AG09309 (cell line): Measurements from ENCODE around the gene PLA2G2A.
"Not testable (repeated sequence)": the region's sequence is repeated elsewhere in the genome, so short reads cannot be mapped to it uniquely, and the experiment has no call there.

Experiments used
- DNase-seq: peaks from one replicate; pipeline ENCODE4 v3.0.0-alpha.2; 2010; ENCODE audit warnings: low read depth
- H3K4me3 ChIP-seq: 2 replicates; pipeline ENCODE4 v1.5.1; 2011; ENCODE audit warnings: mild to moderate bottlenecking, low read depth, low read length, moderate library complexity; ENCODE audit not compliant: control insufficient read depth
- TF ChIP-seq, protein P1 (sequence below): IDR thresholded peaks from 2 replicates; pipeline ENCODE4 v1.5.1; 2011; ENCODE audit warnings: mild to moderate bottlenecking, low read depth, low read length, inconsistent platforms; ENCODE audit not compliant: insufficient read depth, control insufficient read depth; ENCODE audit errors: missing control alignments

PLA2G2A gene

DNA sequence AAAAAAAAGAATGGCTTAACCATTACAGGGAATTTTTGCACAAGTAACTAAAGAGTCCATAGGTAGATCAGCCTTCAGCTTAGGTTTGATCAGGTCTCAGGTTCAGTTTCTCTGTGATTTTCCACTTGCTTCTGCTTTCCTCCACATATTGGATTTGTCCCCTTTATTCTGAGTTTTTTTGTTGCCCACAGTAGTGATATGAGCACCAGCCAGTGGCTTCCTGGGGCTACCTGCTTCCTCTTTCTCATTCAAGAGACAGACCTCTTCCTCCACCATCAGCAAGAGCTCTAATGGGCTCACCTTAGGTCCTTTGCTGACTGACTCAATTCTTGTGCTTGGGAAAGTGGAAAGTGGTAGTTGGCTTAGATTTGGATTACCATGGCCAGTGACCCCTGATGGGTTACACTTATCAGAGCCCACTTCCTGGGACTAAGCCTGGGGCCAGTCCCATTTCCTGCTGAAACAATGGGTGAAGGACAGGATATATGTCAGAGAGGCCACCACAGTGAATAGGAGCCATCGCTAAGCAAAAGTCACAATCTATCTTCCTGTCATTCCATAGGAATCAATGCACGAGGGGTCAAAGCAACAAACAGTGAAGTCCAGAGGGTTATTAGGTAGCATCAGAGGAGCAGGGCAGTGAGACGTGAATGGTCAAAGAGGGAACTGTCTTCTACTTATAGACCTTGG lies 43.2 kb downstream of the PLA2G2A start:
- no peak overlapping the region for H3K4me3 ChIP-seq
- DNase-seq, result no peak
- TF ChIP-seq, protein P1, sequence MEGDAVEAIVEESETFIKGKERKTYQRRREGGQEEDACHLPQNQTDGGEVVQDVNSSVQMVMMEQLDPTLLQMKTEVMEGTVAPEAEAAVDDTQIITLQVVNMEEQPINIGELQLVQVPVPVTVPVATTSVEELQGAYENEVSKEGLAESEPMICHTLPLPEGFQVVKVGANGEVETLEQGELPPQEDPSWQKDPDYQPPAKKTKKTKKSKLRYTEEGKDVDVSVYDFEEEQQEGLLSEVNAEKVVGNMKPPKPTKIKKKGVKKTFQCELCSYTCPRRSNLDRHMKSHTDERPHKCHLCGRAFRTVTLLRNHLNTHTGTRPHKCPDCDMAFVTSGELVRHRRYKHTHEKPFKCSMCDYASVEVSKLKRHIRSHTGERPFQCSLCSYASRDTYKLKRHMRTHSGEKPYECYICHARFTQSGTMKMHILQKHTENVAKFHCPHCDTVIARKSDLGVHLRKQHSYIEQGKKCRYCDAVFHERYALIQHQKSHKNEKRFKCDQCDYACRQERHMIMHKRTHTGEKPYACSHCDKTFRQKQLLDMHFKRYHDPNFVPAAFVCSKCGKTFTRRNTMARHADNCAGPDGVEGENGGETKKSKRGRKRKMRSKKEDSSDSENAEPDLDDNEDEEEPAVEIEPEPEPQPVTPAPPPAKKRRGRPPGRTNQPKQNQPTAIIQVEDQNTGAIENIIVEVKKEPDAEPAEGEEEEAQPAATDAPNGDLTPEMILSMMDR, result no peak

DNA sequence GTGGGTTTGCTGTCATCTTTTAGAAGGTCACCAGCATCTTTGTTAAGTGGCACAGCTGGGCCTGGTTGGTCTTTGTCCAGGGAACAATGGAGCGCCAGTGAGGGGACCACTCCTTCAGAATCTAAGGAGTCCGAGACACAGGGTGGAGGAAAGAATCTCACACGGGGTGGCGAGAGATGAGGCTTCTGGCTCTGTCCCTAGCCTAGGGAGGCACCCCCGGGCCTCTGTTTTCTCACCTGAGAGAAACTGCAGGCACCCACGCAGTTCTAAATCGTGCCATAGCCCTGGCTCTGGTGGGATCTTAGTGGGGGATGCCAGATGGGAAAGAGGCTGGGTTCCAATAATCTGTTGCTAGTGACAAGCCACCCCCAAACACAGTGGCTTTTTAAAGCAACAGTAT lies 45.1 kb downstream of the PLA2G2A start:
- no peak for DNase-seq
- H3K4me3 ChIP-seq, result no peak overlapping the region
- TF ChIP-seq, protein P1, result no peak

DNA sequence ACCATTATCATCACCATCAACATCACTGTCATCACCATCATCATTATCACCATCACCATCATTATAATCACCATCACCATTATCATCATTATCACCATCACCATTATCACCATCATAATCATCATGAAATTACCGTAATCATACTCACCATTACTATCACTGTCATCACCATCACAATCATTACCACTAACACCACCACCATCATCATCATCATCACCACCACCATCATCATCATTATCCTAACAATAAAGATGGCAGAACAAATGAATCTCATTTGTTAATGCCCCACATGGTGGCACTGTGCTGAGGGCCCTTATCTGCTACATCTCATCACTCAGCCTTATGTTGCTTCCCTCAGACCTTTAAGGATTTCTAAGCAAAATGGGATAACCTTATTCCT lies 46.6 kb downstream of the PLA2G2A start:
- TF ChIP-seq, protein P1, result no peak
- no peak for DNase-seq
- no peak overlapping the region for H3K4me3 ChIP-seq

DNA sequence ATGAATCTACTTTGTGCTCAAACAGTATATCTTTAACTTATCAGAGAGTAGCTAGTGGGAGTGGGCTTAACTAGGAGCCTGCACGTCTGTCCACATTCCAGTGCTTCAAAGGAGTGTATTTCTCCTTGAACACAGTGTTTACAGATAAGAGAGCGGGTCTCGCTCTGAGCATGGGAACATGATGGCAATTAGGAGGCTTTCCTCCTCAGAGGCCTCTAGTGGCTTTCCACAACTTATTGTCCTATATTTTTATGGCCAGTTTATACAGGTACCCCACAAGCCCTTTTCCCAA lies 52.3 kb downstream of the PLA2G2A start:
- DNase-seq, H3K4me3 ChIP-seq: not testable (repeated sequence)

DNA sequence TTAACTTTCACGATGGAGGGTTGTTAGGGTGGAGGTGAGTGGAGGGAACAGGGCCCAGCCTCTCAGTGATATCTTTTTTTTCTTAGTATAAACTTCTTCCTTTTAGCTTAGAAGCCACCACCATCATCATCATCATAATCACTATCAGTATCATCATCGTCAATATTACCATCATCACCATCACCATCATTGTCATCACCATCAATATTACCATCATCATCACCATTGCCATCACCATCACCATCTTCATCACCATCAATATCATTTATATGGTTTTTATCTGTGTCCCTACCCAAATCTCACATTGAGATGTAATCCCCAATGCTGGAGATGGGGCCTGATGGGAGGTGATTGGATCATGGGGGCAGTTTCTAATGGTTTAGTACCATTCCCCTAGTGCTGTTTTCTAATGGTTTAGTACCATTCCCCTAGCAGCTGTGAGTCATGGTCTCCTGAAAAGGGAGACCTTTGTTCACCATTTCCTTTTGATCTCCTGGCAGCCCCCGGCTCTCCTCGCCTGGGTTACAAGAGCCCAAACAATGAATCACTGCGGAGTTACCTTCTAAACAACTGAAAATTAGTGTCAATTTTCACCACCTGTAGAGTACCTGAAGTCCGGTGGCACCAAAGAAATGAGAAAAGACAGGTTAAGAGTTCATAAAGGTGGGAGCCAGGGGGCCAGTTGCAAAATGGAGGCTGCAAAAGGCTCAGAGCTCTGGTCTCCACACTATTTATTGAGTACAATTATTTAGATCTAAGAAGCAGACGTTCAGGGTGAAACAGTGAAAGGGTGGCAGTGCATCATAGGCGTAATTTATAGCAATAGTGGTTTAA lies 52.9 kb downstream of the PLA2G2A start:
- TF ChIP-seq, protein P1, result no peak
- DNase-seq, result no peak
- no peak overlapping the region for H3K4me3 ChIP-seq
